PFSK-1 (cell line): Measurements from ENCODE around the gene UGT1A6.

Source experiments
- POLR2AphosphoS5 ChIP-seq: IDR thresholded peaks from 2 replicates; pipeline ENCODE4 v1.6.1; 2012; ENCODE audit warnings: low read depth, mild to moderate bottlenecking, control low read depth, low read length, moderate library complexity
- REST ChIP-seq, 2 experiments: IDR thresholded peaks; 2 replicates each; pipeline versions ENCODE4 v1.6.1 to v1.8.0; 2011 to 2012; ENCODE audit warnings: low read depth in 2 of 2, low read length in 2 of 2, control low read depth in 1 of 2, inconsistent platforms in 1 of 2, mild to moderate bottlenecking in 1 of 2, moderate library complexity in 1 of 2; ENCODE audit not compliant: insufficient read depth in 1 of 2
- TAF1 ChIP-seq: IDR thresholded peaks from 2 replicates; pipeline ENCODE4 v1.6.1; 2012; ENCODE audit warnings: low read length, control low read depth, borderline replicate concordance; ENCODE audit not compliant: insufficient read depth

GRCh38 chr2:233706720-233707119, 14.0 kb downstream of the UGT1A6 start:
- TF ChIP-seq REST (IDR thresholded peaks at IDR 0.05; ENCODE audit: insufficient read depth in 1 of 2, low read depth in 2 of 2, low read length in 2 of 2) = no peak
- TF ChIP-seq TAF1 = no peak
- TF ChIP-seq POLR2AphosphoS5 = no peak
